Retinal pigment epithelial cell (primary cell): ENCODE data around the gene PDE4B.

ENCODE experiments used
- DNase-seq: peaks from one replicate; pipeline ENCODE4 v3.0.0-alpha.2; 2010; ENCODE audit warnings: low read depth
- H3K4me3 ChIP-seq: 2 replicates; pipeline ENCODE4 v1.5.1; 2011; ENCODE audit warnings: mild to moderate bottlenecking, low read length, control low read depth, moderate library complexity
- CTCF ChIP-seq: conservative IDR thresholded peaks from 2 replicates; pipeline ENCODE4 v1.5.1; 2011; ENCODE audit warnings: low read depth, low read length, control low read depth, inconsistent platforms

PDE4B gene

DNA sequence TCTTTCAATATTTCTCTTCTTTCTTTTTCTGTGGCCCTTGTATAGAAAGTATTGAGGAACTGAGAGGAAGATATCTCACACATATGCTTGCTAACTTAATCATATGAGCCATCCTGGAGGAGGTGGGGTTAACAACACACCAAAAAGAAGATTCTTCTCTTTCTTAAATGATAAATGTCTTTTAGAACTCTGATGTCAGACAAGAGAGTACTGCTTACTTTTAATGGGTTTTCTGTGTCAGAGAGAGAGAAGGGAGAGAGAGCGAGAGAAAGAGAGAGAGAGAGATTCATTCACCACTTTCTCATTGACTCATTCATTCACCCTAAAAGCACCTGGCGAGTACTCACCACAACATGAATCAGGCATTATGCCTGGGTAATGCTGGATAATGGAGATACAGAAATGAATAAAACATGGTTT is 490.9 kb downstream of the PDE4B start:
- TF ChIP-seq CTCF, result no peak
- no peak for DNase-seq
- H3K4me3 ChIP-seq, result no peak overlapping the region

DNA sequence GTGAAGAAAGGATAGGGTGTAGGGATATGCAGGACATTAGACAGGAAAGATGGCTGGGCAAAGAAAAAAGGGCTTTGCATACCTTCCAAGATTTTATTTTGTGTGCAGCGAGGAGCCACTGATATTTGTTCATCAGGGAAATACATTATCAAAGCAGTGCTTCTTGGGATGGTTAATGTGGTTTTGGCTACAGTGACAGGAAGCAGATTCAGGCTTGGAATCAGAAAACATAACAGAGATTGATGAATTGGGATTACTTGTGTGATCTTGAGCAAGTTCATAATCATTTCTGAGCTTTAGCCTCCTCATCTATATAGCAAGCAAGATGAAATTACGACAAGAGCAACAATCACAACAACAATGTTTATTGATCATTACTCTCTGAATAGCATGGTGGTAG is 492.1 kb downstream of the PDE4B start:
- no peak for DNase-seq
- no peak overlapping the region for H3K4me3 ChIP-seq
- TF ChIP-seq CTCF, result no peak

- TF ChIP-seq CTCF, result no peak
- DNase-seq, result no peak
- H3K4me3 ChIP-seq, result no peak overlapping the region
Measured at GRCh38 chr1:66285618-66286270, 493.0 kb downstream of the PDE4B start.

DNA sequence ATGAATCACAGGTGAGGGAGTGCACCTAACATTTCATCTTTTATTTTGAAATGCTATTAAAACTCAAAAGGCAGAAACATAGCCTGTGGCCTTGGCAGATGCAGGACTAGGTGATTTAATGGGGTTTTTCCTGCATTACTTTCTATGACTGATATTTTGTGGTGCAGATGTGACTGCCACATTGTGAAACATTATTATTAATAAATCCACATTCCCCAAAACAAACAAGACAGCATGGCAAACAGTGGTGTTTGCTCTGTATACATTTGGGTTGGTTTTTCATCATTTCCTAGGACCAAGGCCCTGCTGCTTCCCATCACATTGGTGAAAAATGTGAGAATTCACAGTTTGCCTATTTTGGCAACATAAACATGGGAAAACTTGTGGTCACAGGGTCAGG is 493.6 kb downstream of the PDE4B start:
- no peak for TF ChIP-seq CTCF
- DNase-seq, result no peak
- H3K4me3 ChIP-seq, result no peak overlapping the region

- TF ChIP-seq CTCF, result no peak
- no peak for DNase-seq
- H3K4me3 ChIP-seq, result no peak overlapping the region
Measured at GRCh38 chr1:66288048-66288447, 495.4 kb downstream of the PDE4B start.

- DNase-seq, result no peak
- no peak overlapping the region for H3K4me3 ChIP-seq
- TF ChIP-seq CTCF, result no peak
Measured at GRCh38 chr1:66290761-66291530, 498.3 kb downstream of the PDE4B start.

DNA sequence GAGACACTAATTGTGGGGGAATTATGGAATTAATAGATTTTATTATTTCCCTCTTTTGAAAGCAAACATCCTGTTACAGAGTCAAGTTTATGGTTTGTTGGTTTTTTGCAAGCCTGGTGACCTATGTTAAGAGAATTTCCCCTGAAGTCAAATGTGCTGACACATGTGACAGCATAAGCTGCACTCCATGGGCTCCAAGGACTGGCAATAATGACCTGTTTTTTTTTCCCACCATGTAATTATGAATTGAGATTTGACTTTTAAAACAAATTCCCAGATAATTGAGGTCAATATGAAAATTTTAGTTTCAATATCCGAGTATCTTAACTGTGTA is 498.8 kb downstream of the PDE4B start:
- TF ChIP-seq CTCF, result no peak
- H3K4me3 ChIP-seq, result no peak overlapping the region
- DNase-seq, result no peak
